GM19467 (cell line): ENCODE data around the gene FAM83F.

ENCODE experiments used
- ATAC-seq: cut with Tn5 transposase; IDR thresholded peaks from one replicate; pipeline ENCODE4 v1.9.1; 2021; ENCODE audit warnings: mild to moderate bottlenecking, moderate library complexity; ENCODE audit not compliant: unreplicated experiment

FAM83F gene

GRCh38 chr22:40030758-40031095 lies 36.0 kb downstream of the FAM83F start:
- ATAC-seq, result no peak

- no peak for ATAC-seq
Observed at GRCh38 chr22:40031766-40032470, 37.2 kb downstream of the FAM83F start.

- ATAC-seq, result no peak
Observed at GRCh38 chr22:40033586-40034380, 39.0 kb downstream of the FAM83F start.

DNA sequence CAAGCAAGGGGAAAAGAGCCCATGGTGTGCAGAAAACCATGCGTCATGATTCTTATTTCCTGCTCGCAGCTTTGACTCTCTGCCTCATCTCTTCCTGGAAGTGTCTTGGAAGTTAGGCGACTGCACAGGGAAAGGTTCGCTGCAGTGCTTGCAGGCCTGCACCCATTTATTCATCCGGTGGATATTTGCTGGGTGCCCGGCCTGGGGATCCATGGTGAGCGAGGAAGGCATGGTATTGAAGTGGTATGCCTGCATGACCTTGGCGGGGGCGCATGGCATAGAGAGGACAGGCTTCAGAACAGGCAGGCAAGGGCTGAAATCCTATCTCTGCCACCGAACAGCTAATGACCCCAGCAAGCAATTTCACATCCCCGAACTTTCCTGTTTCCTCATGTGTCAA lies 40.6 kb downstream of the FAM83F start:
- ATAC-seq, result no peak

DNA sequence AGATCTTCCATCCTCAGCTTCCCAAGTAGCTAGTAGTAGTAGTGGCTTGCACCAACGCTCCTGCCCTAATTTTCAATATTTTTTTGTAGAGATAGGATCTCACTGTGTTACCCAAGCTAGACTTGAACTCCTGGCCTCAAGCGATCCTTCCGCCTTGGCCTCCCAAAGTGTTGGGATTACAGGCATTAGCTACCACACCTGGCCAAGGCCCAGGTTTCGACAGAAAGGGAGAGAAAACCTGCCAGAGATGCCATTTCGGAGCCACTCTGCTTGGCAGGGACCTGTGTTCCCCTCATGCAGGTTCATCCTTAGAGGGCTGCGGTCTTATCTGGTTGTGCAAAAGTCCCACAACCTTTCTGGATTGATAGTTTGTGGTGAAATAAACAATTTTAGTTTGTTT lies 41.4 kb downstream of the FAM83F start:
- no peak for ATAC-seq

DNA sequence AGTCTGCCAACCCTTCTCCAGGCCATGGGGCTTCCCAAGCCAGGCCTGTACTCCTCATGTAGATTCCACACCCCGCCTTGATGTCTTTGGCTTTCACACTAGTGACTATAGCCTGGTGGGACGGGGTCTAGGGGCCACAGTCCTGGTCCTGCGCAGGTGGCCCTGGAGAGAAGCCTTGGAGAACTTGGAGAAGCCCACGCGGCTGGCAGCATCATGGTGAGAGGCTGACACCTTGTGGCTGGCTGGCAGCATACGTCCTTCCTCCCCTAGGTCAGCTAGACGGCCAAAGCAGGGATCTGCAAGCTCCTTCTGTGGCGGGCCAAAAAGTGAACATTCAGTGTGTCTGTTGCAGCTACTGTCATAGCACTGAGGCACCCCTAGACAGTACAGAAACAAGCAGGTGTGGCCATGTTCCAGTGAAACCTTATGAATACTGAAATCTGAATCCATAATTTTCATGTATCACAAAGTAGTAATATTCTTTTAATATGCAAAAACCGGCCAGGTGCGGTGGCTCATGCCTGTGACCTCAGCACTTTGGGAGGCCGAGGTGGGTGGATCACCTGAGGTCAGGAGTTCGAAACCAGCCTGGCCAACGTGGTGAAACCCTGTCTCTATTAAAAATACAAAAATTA lies 42.0 kb downstream of the FAM83F start:
- ATAC-seq, result no peak

DNA sequence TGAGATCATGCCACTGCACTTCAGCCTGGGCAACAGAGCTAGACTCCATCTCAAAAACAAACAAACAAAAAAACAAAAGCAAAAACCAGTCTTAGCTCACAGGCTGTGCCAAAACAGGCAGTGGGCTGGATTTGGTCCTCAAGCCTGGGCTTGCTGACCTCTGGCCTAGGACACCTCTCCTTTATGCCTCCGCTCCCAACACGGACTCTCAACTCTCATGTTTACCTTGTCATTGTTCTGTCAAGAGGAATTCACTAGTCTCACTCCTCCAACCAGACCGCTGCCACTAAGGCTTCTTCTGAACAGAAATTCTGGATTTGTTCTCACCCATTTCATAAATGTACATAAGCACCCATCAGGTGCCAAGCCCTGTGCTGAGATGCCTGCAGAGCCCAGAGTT lies 42.6 kb downstream of the FAM83F start:
- ATAC-seq, result no peak

DNA sequence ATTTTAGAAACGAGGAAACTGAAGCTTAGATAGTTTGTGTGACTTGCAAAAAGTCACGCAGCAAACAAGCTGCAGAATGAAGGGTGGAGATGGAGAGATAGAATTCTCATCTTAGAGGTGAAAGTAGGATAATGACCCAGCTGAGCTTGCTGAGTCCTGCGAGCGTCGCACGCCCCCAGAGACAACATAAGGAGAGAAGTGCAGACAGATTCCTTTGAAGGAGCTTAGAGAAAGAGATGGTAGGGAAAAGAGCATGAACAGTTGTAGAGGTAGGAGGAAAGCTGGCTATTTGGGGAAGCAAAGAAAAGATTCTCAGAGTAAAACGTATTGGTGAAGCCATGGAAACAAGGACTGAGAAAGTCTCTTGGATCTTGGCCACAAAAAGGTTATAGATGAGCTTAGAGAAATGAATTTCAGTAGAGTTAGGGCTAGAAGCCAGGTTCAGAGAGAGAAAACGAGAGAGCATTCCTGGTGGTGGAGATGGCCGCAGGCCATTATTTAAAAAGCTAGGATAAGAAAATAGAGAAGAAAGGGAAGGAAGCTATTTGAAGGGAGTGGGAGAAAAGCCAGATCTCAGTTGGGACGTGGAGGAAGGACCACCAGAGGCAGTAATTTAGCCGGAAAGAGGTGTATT lies 44.8 kb downstream of the FAM83F start:
- no peak for ATAC-seq

GRCh38 chr22:40040927-40041326 lies 46.2 kb downstream of the FAM83F start:
- no peak for ATAC-seq

- ATAC-seq, result no peak
Observed at GRCh38 chr22:40041366-40042137, 46.8 kb downstream of the FAM83F start.

DNA sequence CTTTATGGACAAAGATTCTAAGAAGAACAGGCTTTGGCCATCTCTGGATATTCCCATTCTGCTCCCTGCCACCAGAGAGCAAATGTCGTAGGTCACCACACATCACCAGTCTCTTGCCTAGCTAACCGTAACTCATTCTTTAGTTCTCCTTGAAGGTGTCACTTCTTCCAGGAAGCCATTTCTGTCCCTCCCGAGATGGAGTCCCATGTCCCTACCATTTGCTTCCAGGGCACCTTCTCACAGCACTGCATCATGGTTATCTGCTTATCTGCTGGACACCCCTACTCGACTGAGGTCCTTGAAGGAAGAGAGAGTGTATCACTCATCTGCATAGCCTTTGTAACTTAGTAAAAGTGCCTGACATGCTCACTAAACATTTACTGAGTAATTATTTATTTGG lies 47.6 kb downstream of the FAM83F start:
- no peak for ATAC-seq

DNA sequence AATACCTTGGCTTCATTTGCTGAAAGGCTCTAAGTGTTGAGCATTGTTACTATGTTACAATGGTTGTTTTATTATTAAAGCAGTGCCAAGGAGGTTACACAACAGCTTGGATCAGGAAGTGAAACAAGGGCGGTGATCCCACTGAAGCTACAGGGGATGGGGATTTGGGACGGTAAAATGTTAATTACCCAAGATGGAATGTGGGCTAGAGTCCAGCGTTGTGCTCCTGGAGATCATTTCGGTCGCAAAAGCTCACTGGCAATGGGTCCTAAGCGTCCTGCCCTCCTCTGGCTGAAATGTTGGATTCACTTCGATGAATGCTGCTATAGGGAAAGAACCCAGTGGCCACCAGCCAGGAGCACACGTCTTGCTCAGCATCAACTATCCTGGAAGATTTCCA lies 48.3 kb downstream of the FAM83F start:
- no peak for ATAC-seq

DNA sequence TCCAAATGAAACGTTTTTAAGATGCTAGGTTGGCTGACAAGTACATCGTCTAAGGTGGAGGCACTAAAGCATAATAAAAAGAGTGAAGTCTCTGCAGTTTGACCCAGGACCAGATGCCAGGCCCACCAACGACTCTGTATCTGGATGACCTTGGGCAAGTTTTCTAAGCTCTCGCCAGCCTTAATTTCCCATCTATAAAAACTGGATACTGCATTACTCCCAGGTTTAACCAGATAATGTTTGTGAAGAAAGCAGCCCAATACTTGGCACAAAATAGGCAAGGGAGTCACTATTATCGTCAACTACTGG lies 49.0 kb downstream of the FAM83F start:
- ATAC-seq, result no peak

DNA sequence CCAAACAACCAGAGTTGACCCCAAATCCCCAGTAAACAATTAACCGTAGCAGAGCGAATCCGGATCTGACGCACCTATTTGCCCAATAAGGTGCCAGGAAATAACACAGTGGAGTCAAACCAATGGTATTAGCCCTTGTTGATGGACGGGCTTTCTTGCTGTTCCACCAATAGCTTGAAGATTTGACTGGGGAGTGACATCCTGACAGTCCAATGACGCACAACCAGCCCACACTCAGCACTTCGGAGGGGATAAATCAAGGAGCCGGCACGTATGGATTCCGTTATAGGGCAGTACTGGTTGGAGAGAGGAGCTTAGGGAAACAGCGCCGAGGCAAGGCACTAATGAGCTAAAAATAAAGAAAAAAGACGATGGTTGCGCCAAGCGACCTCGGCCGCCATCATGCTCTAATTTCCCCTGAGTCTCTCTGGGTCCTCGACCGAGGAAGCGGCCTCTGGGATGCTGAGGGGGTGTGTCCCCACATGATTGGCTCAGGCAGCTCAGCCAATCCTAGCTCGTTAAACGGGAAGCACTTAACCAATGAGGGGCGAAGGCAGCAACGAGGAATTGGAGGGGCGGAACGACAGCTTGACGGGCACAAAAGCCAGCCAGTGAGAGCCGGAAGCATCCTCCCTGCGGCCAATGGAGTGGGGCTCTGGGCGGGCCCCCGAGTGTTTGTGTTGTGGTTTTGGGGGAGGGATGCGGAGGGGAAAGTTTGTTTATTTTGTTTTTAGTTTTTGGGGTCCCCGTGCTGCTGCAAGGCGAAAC lies 49.5 kb downstream of the FAM83F start:
- peak; percentile 78 for ATAC-seq

GRCh38 chr22:40044870-40045834 lies 50.4 kb downstream of the FAM83F start:
- peak; percentile 13 for ATAC-seq

DNA sequence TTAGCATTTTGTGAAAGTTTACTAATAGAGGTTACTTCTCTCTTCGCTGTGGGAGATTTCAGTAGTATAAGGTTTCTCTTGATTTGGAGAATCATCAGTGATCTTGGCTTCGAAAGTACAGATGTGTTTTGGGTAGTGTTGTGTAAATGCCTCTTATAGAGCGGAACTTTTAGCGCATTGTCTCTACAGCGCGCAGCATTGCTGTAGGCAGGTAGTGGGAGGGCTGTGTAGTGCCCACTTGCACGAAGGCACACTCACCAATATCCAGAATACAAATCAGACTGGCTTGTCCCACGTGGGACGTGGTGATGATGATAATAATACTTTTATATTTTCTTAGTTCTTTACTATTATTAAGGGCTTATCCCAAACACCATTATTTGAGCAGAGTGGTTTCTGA lies 51.4 kb downstream of the FAM83F start:
- ATAC-seq, result no peak

DNA sequence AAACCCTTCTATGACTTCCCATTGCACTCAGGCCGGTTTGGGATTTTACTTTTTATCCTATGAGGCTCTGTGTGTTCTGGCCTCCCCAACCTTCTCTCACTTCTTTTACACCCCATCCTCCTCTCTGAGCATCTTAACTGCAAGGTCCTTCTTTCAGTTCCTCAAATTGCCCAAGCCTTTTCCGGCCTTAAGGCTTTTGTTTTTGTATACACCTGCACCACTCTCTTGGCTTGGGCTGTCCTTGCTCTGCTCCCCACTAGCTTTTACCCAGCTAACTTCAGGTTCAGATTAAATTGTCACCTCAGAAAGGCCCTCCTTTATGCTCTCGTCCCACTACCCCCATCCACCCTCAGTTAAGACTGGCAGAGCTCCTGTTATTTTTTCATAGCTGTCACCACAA lies 55.5 kb downstream of the FAM83F start:
- ATAC-seq, result peak; percentile 79

DNA sequence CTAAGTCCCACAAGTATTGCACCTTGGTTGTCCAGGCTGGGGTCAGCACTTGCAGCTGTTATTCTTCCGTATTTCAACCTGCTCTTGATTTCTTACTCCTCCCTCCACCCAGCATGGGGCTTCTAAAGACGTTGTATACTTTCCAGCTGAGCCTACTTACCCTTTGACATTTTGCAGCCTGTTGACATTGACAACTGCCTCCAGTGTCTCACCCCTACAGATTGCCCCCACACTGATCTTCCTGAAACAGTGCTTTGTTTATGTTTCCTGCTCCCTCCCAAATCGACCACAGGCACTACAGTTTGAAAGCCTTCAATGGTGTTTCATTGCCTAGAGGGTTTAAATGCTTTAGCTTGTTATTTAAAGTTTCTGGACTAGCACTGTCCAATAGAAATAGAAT lies 56.6 kb downstream of the FAM83F start:
- ATAC-seq, result no peak

DNA sequence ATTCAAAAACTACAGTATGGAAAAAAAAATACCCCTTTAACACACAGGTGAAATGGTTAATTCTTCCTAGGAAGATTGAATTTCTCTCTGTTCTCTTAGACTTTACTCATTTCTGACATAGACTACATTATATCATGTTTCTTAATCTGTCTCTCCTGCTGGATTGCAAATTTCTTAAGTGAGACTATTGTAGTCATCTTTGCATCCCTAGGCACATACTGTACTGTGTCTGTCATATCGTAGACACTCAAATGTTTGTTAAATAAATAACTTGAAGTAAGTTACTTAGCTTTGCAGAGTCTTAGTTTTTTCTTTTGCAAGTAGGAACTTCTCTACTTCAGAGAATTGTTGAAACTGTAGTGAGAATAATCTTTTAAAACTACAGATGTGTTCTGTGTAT lies 58.7 kb downstream of the FAM83F start:
- no peak for ATAC-seq
